GM18502 (cell line): ENCODE results near the gene DLX1.
"Not testable (repeated sequence)": the region's sequence is repeated elsewhere in the genome, so short reads cannot be mapped to it uniquely, and the experiment has no call there.

Experiments used
- ATAC-seq: cut with Tn5 transposase; IDR thresholded peaks from one replicate; pipeline ENCODE4 v1.9.1; 2021; ENCODE audit warnings: mild to moderate bottlenecking; ENCODE audit not compliant: unreplicated experiment, poor library complexity

DLX1 gene

DNA sequence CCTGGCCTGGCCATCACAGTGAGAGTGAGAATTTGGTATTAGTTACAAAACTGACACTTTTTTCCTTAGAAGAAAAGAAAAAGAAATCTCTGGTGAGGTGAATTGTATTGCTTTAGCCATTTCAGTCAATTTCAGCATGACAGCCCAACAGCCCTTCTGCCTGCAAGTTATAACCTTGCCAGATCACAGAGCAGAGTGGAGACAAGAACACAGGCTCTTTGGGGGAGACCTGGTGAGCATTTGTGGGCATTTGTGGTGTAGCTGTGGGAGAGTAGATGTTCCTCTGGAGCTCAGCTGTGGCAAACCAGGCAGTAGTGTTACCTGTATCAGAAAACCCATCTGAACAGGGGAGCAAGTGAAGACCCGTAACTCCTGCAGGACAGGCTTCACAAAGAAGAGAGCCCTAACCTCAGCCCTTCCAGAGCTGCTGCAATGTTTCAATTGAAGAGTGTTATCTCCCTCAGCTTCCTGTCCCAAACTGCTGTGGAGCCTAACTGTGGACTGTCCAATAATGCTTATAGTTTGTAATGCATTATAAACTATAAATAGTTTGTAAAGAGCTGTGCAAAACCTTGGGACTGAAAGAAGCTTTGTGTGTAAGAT, 22.8 kb upstream of the DLX1 start:
- no peak for ATAC-seq

GRCh38 chr2:172063446-172063845, 21.9 kb upstream of the DLX1 start:
- ATAC-seq: no peak

- ATAC-seq: no peak
Measured at GRCh38 chr2:172065111-172065510, 20.2 kb upstream of the DLX1 start.

DNA sequence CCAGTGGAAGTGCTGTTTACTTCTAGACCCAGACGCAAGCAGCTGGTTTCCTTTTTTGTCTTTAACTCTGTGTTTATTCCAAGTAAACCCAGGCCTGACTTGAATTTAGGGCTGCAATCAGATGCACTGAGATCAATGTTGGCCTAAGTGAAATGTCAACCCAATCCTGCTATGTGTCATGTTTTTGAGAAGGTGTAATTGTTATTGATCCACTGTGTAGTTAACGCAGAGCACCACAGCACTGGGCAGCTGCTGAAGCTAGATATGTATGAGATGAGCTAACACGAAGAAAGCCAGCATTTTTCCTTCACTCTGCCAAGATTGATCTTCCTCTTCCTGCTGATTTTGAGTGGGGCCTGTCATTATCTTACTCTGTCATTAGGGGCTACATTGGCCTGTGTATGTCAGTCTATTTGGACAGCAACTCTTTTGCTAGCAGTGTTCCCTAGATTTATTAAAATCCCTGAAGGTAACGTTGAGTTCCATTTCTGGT, 18.9 kb upstream of the DLX1 start:
- no peak for ATAC-seq

DNA sequence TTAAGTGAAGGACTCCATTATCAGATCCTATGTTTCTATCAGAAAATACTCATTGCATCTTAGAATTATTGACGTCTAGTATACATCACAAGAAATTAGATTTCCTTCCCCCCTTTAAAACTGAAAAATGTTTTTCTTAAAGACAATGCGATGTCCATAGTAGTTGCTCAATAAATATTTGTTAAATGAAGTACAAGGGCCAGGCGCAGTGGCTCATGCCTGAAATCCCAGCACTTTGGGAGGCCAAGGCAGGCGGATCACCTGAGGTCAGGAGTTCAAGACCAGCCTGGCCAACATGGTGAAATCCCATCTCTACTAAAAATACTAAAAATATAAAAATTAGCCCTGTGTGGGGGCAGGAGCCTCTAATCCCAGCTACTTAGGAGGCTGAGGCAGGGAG, 17.4 kb upstream of the DLX1 start:
- ATAC-seq: not testable (repeated sequence)

- ATAC-seq: no peak
Measured at GRCh38 chr2:172070936-172071335, 14.4 kb upstream of the DLX1 start.

DNA sequence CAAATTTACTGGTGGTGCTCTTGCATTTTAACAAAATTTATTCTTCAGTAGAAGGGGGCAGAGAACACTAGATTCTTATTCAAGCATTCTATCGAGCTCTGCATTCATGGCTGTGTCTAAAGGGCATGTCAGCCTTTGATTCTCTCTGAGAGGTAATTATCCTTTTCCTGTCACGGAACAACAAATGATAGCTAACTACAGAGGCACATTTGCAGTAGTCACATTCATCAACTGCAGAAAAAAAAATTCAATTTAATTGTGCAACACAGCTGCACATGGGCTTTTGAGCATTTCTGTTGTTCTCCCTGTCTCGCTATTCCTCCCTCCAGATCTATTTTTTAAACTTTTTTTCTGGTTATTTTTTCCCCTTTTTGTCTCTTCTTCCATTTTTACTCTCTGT, 13.0 kb upstream of the DLX1 start:
- no peak for ATAC-seq

DNA sequence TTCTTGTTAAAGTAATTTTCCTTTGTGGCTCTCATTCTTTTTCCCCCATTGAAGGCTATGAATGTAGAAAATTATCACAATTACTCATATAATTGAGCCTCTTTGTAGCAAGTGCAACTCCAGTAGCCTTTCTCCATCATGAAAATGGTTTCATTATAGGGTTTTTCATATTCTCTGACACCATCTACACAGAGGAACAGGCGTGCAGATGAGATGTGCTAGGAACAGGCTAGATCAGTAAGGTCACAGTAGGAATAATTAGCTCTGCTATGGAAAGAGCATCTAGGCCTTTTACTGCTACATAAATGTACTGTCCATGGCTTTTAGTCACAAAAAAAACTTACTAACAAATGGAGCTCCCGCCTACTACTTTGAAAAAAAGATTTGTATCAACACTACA, 12.6 kb upstream of the DLX1 start:
- ATAC-seq: no peak

- no peak for ATAC-seq
Measured at GRCh38 chr2:172073518-172073917, 11.8 kb upstream of the DLX1 start.

DNA sequence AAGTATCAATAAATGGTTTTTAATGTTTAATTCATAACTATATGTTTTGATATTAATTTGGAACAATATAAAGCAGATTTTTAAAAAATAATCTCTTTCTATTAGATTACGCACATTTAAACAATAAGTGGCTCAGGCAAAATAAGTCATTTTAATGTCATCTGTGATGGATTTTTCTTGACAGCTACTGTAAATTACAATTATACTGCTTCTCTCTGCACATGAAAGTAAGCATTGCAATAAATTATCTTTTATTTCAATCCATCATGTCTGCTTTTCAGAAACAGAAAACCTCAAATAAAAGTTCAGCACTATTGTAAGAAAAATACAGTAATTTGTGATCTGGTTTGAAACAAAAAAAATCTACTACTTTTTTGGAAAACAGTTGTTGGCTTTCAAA, 11.1 kb upstream of the DLX1 start:
- no peak for ATAC-seq

DNA sequence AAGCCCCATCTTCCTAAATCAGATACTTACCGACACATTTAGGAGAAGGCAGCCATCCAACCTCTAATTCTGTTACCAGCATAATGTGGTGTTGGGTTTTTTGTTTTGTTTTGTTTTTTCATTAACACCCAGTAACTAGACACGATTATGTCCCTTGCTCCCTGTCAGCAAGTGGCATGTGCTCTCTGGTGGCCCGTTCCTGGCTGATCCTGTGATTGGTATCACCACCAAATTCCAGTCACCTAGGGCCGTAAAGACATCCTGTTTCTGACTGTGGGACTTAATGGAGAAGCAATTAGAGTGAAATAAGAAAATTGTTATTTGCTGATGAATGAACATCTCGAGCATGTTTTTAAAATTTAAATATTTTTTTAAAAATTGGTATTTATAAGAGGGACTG, 5.9 kb upstream of the DLX1 start:
- ATAC-seq: no peak

DNA sequence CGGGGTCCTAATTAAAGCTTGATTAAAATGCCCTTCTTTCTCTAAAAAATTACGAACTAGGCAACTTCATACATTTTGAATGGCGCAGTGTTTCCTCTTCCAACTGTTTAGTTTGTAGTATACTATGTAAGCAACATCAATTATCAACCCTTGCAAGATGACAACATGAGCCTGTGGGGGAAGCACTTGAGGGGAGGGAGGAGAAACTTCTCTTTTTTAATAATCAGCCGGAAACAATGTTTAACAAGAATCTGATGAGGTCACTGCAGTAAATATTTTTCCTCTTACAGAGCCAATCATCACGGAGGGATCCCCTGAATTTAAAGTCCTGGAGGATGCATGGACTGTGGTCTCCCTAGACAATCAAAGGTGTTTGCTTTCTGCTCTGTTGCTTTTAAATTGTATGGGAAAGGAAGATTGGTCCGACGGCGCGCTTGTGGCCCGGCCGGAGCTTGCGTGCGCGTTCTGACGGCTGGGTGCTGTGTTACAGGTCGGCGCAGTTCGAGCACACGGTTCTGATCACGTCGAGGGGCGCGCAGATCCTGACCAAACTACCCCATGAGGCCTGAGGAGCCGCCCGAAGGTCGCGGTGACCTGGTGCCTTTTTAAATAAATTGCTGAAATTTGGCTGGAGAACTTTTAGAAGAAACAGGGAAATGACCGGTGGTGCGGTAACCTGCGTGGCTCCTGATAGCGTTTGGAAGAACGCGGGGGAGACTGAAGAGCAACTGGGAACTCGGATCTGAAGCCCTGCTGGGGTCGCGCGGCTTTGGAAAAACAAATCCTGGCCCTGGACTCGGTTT, 5.3 kb upstream of the DLX1 start:
- ATAC-seq: no peak

DNA sequence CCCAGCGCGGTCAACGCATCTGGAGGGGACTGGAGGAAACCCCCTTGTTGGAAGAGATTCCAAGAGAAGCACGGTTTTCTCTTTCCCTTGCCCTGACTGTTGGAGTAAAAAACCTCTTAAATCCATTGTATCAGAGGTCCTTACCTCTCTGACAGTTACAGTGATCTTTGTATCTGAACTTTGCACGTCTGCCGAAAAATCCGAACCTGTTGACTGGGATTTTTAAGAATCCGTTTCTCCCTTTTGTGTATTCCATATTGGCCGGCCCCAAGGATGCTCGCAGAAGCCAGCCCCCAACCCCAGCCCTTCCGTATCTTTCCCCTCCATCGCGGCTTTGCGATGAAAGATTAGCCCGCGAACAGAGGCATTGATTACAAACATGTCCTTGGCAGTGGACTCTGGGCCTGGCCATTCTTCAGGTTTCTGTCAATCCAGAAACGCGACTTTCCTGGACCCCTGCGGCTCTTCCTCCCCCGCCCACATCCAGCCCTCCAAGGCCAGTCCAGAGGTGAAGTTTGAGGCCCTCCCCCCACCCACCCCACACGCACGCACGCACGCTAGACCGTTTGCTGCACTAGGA, 4.6 kb upstream of the DLX1 start:
- ATAC-seq: no peak

GRCh38 chr2:172081221-172082022, 3.9 kb upstream of the DLX1 start:
- ATAC-seq: no peak

GRCh38 chr2:172082105-172082943, 3.0 kb upstream of the DLX1 start:
- no peak for ATAC-seq

DNA sequence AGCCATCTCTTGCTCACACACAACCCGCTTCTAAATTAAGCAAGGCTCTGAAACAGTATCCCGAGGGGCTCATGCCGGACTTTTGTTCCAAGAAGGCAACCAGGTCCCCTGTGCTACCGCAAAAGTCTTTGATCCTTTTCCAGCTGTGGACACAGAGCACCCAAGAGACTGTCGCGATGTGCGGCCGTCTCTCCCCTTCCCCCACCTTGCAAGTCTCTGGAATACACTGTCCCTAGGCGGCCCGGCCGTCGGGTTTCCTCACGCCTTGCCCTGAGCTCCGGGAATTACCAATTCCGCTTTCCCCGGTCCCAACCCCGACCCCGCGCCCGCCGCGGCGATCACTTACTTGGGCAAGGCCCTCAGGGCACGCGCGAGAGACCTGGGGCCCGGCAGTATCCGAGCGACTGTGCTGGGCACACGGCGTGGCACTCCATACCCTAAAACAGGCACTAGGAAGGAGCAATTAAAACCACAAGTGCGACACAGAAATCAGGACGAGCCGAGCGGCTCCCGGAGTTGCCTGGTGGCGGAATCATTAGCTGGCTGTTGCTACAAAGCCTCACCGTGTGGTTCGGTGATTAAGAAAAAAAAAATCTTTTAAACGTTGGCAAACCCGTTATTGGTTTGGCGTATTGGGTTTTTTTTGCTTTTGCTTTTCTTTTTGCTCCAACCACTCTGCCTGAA, 2.2 kb upstream of the DLX1 start:
- ATAC-seq: no peak

DNA sequence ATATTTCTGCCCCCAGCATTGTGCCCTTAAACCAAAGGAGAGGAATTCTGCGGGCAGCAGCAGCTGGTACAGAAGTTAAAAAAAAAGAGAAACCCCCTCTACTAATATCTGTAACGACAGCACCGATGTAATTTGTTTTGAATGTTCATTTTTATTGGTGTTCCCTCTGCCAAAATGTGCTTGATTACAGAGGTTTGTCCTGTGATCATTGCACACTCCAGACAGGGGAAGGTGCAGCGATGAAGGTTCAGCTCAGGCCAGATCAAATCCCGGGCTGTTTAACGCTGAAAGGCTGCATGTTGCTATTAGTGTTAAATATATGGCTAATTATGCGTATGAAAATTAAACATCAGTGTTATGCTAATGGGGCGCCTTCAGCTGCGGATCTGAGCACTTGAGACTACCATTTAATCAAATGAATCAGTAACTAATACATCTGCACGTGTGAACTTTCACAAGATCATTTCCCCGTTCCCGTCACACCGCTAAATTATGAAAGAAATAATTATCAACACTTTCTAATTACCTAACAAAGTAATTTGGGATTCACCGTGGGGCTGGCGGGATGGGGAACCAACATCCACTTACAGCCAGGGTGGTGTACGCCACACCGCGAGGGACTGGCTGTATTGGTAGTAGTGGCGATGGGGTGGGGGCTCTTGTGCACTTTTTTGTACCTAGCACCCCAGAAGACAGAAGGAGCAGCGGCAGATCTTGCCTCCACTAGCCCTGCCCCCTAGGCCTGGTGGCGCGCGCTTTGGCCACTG, 1.5 kb upstream of the DLX1 start:
- ATAC-seq: no peak

DNA sequence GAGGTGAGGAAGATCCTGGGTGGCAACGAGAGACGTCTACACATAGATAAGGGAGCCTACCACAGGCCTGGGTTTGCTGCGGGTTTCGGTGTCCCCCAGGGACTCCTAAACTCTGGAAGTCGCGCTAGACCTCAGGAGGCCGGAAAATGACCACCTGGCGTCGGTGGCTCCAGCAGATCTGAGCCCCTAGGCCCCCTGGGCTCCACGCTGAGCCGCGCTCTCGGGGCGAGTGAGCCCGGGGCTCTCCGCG, 987 bp upstream of the DLX1 start:
- no peak for ATAC-seq
